KOPT-K1 (cell line): ENCODE data around the gene PRR15.

Source experiments
- H3K27ac ChIP-seq: fragments of 200-600 bp; sonication (generic); 2 replicates; pipeline ENCODE4 v1.5.1; 2016; ENCODE audit warnings: antibody characterized with exemption, mild to moderate bottlenecking, low read depth, low read length; ENCODE audit not compliant: poor library complexity, severe bottlenecking
- H3K36me3 ChIP-seq: fragments of 200-600 bp; sonication (generic); 2 replicates; pipeline ENCODE4 v1.5.1; 2017; ENCODE audit warnings: antibody characterized with exemption, mild to moderate bottlenecking, low read length, moderate library complexity; ENCODE audit not compliant: insufficient read depth
- H3K9me3 ChIP-seq: fragments of 200-600 bp; sonication (generic); 2 replicates; pipeline ENCODE4 v1.5.1; 2017; ENCODE audit warnings: antibody characterized with exemption, low read length, mild to moderate bottlenecking; ENCODE audit not compliant: insufficient read depth, poor library complexity, severe bottlenecking

PRR15 gene

DNA sequence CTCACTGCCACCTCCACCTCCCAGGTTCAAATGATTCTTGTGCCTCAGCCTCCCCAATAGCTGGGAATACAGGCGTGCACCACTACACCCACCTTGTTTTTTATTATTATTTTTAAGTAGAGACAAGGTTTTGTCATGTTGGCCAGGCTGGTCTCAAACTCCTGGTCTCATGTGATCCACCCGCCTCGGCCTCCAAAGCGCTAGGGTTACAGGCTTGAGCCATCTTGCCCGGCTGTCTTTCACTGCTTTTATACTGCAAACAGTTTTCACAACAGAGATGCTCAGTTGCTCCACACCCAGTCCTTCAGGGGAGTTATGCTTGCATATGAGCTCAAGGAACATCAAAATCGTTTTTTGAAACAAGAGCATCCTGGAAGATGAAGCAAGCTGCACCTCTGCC is 1.3 kb upstream of the PRR15 start:
- Histone ChIP-seq H3K27ac (no peak overlapping the region), H3K9me3 (peaks cover 32% of the 10 kb centered on the region), H3K36me3 (no peaks in the 10 kb centered on the region)

DNA sequence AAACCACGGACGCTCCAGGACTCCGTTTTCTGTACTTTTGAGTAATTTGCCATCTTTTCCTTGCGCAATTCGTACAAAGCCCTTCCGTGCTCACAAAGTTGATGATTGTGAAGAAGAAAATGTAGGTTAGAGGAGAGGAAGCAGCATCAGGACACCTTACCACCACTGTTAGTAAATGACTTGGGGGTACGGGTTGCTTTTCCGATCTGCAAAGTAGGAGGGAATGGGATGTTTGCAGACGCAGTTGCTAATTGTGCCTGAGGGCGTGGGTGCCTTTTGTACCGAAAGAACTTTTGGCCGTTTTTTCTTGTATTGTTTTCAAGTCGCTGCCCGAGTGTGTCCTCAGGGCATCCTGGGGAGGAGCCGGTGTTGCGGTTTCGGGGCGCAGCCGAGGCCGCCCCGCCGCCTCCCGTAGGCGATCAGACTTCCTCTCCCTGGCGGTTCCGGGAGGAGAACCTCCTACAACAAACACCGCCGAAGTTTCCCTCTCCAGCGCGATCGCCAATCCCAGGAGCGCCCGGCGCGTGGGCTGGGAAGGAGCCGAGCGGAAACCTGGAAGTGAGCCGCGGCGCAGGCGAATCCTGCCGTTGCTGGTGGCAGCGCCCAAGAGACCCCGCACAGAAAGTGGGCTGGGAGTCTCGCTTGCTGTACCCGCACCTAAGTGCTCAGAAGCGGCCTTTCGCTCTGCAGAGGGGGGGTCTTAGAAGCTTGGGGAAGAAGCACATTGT is 1.0 kb downstream of the PRR15 start:
- no peak overlapping the region for H3K27ac ChIP-seq
- H3K9me3 ChIP-seq = peaks cover 32% of the 10 kb centered on the region
- H3K36me3 ChIP-seq = no peaks in the 10 kb centered on the region

DNA sequence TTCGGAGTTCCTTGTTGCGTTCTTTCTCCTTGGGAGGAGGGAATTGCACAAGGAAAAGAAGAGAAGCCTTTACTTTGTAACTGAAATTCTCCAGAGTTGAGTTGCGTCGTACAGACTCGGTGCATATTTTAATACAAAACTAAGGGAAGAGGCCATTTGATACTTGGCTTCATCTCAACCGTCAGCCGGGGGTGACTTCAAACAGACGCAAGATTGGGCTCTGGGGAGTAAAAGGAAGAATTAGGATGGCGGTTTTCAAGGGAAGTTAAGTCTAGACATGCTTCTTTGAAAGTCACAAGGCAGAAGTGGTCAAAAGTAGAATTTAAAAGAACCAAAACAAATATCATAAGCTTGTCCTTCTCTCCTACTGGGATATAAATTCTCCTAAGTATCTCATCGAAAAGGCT is 1.6 kb downstream of the PRR15 start:
- H3K9me3 ChIP-seq = peaks cover 32% of the 10 kb centered on the region
- H3K36me3 ChIP-seq = no peaks in the 10 kb centered on the region
- no peak overlapping the region for H3K27ac ChIP-seq

DNA sequence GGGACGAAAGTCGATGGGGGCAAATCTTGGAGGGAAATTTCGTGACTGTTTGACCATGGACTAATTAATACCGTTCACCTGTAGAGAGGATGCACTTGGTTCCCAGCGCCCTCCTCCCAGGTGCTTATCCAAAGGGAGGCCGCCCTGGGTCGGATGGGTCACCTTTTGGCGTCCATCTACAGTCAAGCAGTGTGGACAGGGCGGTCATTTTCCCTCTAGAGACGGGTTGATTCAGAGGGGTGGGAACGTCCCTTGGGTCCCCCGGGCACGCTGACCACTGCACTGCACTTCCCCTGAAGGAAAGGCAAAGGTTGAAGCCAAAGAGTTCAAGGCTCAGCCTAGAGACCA is 2.0 kb downstream of the PRR15 start:
- Histone ChIP-seq H3K9me3 (peaks cover 32% of the 10 kb centered on the region), H3K36me3 (no peaks in the 10 kb centered on the region), H3K27ac (no peak overlapping the region)

DNA sequence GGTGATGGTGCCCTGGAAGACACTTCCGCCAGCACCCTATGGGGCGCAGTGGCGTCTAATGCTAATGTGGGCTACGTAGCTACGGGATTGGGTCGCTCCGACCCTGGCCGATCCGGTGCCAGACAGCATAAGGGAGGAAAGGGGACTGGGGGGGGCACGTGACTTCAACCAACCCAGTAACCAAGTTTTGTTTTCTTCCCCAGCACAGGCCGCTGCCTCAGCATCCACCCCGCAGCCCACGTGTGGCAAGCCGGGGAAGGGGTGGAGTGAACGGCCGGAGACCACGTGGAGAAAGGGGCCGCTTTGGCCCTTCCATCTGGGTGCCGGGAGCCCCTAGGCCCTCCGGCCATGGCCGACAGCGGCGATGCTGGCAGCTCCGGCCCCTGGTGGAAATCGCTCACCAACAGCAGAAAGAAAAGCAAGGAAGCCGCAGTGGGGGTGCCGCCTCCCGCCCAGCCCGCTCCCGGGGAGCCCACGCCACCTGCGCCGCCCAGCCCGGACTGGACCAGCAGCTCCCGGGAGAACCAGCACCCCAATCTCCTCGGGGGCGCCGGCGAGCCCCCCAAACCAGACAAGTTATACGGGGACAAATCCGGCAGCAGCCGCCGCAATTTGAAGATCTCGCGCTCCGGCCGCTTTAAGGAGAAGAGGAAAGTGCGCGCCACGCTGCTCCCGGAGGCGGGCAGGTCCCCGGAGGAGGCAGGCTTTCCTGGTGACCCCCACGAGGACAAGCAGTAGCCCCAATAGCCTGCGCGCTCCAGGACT is 2.5 kb downstream of the PRR15 start:
- H3K27ac ChIP-seq = no peak overlapping the region
- peaks cover 32% of the 10 kb centered on the region for H3K9me3 ChIP-seq
- H3K36me3 ChIP-seq = no peaks in the 10 kb centered on the region

DNA sequence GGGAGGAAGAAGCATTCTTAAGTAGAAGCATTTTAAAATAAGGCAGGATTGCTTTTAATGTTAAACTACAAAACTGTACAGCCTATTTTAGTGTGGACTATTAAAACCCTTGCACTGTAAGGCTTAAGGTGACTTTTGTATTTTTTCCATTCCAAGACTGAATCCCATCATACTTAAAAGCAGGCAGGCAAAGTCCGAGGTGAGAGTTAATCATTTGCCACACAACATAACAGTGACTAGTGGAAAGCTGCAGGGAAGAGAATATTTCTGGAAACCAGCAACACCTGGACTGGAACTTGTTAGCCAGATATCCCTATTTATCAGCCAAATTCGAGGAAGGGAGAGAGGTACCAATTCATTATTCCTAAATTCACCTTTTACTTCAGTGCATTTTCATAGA is 3.5 kb downstream of the PRR15 start:
- H3K27ac ChIP-seq = no peak overlapping the region
- H3K36me3 ChIP-seq = no peaks in the 10 kb centered on the region
- H3K9me3 ChIP-seq = peaks cover 32% of the 10 kb centered on the region

DNA sequence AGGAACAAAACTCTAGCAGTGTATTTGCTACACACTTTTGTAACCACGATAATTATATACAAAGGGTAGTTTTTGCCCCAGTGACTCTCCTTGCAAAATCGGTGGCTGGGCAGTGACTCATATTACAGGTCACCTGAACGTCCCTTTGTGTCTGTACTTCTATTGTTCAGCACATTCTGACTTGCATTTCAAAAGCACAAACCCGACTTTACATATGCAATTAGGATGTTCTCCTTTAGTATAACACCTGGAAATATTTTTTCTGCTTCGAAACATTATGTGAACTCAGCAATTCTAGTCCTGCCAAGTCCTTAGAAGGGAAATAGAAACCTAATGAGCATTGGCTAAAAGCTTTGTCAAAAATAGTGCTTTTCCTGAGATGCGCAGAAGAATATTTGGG is 6.0 kb downstream of the PRR15 start:
- H3K36me3 ChIP-seq = no peaks in the 10 kb centered on the region
- no peak overlapping the region for H3K27ac ChIP-seq

DNA sequence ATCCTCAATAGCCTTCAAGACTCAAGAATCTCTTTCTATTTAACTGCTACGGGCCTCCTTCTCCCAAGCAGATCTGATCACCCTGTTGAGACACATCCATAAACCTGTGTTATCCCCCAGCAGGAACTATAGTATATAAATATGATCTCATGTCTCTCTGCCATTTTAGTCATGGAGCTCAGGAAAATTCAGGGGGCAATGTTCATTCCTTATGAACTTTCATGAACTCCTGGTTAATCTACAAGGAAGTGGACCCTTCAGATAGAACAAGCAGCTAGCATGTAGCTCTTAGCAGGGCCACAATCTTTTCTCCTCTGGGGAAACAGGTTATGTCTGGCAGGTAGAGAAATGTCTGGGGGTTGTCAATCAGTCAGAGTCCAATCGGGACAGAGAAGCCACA is 8.9 kb downstream of the PRR15 start:
- Histone ChIP-seq H3K9me3 (peaks cover 7% of the 10 kb centered on the region), H3K27ac (no peak overlapping the region), H3K36me3 (no peaks in the 10 kb centered on the region)

More for the DNA sequence above, 6.0 kb downstream of the PRR15 start:
- peaks cover 14% of the 10 kb centered on the region for H3K9me3 ChIP-seq

DNA sequence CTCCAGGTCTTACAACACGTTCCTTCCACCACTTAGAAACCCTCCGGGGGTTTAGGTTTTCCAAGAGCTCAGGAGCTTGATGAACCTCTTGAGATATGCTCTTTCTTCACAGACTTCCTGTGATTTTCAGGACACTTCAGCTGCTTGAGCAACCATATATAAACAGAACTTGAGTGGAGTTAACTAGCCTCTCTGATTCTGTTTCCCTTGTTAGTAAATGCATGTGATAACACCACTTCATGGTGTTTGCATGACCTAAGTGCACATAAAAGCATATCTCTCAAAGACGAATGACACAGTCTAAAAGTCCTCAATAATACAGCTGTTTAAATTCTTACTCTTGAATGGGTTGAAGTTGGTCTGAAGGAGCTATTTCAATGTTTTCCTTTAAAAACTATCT is 9.9 kb downstream of the PRR15 start:
- Histone ChIP-seq H3K27ac (no peak overlapping the region), H3K9me3 (peaks cover 15% of the 10 kb centered on the region), H3K36me3 (no peaks in the 10 kb centered on the region)

DNA sequence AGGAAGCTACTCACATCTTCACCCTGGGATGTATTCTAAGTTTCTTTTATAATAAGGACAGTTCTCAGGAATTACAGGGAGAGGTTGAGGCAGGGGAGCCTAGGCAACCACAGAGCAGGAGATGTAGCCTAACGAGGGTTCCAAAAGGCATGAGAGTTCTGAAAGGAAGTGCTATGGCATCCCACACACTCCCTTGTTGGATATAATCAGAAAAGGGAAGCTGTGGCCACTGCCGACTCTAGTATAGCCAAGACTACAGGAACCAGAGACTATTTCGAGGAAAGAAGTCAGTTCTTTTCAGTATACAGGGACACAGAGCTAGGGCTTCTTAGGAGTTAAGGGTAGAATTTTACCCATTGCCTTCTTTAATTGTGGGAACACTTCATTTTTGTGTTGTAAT is 11.0 kb downstream of the PRR15 start:
- Histone ChIP-seq H3K27ac (no peak overlapping the region), H3K36me3 (no peaks in the 10 kb centered on the region), H3K9me3 (peaks cover 26% of the 10 kb centered on the region)

DNA sequence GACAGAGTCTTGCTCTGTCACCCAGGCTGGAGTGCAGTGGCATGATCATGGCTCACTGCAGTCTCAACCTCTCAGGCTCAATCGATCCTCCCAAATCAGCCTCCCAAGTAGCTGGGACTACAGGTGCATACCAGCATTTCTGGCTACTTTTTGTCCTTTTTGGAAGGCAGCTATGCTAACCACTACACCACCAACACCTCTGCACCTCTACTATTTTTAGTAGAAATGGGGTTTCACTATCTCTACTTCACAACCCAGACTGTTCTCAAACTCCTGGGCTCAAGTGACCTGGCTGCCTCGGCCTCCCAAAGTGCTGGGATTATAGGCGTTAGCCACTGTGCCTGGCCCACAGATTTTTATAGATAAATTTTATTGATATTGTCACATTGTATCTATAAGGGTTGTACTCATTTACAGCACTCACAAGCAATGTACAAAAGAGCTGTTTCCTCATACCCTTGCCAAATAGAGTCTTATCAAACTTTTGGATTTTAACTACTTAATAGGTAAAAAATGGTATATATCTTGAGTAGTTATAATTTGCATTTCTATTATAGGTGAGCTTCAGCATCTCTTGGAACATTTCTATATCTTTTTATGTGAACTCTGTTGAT is 23.7 kb downstream of the PRR15 start:
- H3K36me3 ChIP-seq = no peaks in the 10 kb centered on the region
- no peaks in the 10 kb centered on the region for H3K9me3 ChIP-seq
- no peak overlapping the region for H3K27ac ChIP-seq

DNA sequence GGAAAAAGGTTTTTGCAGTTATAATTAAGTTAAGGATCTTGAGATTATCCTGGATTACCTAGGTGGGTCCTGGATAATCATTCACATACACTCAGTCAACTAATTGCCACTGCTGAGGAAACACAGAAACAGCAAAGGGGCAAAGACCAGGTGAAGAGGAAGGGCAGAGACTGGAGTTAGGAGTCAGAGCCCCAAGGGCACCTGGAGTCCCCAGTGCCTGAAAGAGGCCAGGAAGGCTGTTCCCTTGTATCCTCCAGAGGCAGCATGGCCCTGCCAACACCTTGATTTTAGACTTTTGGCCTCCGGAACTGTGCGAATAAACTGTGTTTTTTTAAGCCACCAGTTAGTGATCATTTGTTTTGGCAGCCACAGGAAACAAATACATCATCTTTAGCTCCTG is 24.6 kb downstream of the PRR15 start:
- Histone ChIP-seq H3K27ac (no peak overlapping the region), H3K9me3 (no peaks in the 10 kb centered on the region), H3K36me3 (no peaks in the 10 kb centered on the region)

DNA sequence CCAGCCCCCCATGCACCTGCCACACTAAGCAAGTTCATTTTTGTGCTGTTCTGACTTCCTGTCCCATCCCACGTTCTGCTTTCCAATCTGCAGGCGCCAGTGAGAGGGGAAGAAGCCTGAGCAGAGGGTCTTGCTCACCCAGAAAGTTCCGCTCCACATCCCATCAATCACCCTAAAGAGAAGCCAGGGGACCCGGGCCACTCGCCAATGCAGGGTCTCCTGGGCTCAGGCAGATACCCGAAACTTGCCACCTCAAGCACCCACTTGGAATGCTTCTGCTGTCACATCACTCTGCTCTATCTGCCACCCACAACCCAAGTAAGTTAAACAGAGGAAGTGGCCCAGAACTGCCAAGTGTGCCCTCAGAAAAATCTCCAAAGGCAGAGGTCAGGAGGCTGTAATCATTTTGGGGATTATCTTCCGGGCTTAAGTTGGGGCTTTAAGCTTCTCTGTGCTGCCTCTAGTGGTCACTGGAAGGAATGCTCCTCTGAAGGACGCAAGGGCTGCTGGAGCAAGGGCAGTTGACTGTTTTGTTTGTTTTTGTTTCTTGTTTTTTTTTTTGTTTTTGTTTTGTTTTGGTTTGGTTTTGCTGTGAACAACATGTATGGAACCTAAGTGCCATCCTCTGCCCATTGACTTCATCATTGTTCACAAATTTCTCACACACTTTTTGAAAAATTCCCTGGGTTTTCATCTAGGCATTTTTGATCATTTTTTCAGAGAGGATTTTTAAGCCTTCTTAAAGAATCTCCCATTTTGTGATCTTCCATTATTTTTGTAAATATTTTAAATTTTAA is 25.5 kb downstream of the PRR15 start:
- no peak overlapping the region for H3K27ac ChIP-seq
- H3K9me3 ChIP-seq = no peaks in the 10 kb centered on the region
- H3K36me3 ChIP-seq = no peaks in the 10 kb centered on the region

DNA sequence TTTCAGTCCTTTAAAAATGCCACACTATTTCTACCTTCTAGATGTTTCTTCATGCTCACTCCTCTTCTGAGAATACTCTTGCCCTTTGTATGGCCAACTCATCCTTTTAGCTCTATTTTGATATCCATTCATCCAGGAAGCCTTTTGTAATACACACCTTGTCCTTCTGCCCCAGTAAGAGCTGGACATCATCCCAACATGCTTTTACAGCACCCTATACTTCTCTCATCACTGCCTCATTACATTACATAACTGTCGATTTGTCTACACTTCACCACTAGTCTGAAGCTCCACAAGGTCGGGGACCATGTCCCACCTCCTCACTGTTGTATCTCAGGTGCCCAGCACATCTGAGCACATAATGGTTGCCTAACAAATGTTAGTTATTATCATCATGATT is 29.2 kb downstream of the PRR15 start:
- Histone ChIP-seq H3K36me3 (no peaks in the 10 kb centered on the region), H3K27ac (no peak overlapping the region), H3K9me3 (no peaks in the 10 kb centered on the region)

DNA sequence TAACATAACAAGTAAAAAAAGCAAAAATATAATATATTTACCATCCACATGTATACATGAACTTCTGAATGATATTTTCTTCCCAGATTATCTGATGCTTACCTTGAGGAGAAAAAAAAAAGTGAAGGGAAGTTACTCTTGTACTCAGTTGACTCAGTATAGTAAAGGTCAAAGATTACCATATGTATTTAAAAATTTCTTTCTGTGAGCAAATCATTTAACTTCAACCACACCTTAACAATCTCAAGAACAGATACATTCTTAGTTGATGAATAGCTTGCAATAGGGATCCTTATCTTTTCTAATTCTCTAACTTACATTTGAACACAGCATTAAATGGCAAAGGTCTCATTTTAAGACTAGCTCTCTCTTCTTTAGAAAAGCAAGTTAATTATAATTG is 29.8 kb downstream of the PRR15 start:
- no peaks in the 10 kb centered on the region for H3K9me3 ChIP-seq
- no peaks in the 10 kb centered on the region for H3K36me3 ChIP-seq
- no peak overlapping the region for H3K27ac ChIP-seq
